ENCODE results near the gene MXI1.
"Not testable (repeated sequence)": the region's sequence is repeated elsewhere in the genome, so short reads cannot be mapped to it uniquely, and the experiment has no call there.

The MXI1 gene

DNA sequence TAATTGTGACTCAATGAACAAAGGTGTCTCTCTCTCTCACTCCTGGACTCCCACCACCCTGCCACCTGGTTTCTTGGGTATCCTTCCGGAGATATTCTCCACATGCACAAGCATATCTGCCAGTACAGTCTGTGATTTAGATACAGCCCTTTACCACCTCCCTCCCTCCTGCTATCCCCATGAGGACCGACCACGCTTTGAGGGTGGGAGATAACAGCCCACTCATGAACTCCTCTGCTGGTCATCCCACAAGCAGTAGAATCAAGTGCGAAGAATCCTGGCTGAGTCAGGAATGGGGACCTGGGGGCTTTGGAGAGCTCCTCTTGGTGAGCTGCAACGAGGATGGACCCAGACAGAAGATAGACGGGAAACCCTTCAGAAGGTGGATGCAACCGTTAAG lies 28.2 kb upstream of the MXI1 start:
- in situ Hi-C loops (cut with HindIII; ENCODE audit: low sequenced_read_pairs) = no loop called here
- TF ChIP-seq, protein P1, sequence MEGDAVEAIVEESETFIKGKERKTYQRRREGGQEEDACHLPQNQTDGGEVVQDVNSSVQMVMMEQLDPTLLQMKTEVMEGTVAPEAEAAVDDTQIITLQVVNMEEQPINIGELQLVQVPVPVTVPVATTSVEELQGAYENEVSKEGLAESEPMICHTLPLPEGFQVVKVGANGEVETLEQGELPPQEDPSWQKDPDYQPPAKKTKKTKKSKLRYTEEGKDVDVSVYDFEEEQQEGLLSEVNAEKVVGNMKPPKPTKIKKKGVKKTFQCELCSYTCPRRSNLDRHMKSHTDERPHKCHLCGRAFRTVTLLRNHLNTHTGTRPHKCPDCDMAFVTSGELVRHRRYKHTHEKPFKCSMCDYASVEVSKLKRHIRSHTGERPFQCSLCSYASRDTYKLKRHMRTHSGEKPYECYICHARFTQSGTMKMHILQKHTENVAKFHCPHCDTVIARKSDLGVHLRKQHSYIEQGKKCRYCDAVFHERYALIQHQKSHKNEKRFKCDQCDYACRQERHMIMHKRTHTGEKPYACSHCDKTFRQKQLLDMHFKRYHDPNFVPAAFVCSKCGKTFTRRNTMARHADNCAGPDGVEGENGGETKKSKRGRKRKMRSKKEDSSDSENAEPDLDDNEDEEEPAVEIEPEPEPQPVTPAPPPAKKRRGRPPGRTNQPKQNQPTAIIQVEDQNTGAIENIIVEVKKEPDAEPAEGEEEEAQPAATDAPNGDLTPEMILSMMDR (IDR thresholded peaks at IDR 0.05; ENCODE audit: low read depth, low read length, missing control alignments) = no peak
- no peak overlapping the region for H3K4me3 ChIP-seq (ENCODE audit: low read depth, low read length)
- no peak for DNase-seq (ENCODE audit: low read depth)

DNA sequence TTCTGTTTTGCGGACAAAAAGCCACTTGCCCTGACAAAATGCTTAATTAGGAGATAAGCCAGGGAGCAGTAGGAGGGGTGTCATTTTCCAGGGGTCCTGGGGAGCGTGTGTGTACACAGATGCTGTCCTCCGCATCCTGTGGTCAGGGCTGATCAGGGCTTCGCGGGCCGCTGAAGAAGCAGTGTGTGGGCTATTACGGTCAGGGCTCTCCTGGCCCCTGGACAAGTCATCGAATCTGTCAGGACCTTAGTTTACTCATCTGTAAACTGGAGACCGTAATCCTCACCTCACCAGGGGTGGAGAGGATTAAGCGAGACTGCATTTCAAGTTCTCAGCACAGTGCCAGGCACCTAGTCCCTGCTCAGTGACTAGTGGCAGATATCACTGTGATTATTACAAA lies 26.0 kb upstream of the MXI1 start:
- H3K4me3 ChIP-seq (ENCODE audit: low read depth, low read length) = no peak overlapping the region
- TF ChIP-seq, protein P1 (IDR thresholded peaks at IDR 0.05; ENCODE audit: low read depth, low read length, missing control alignments) = no peak
- no peak for DNase-seq (ENCODE audit: low read depth)
- in situ Hi-C loops (cut with HindIII; ENCODE audit: low sequenced_read_pairs) = no loop called here

DNA sequence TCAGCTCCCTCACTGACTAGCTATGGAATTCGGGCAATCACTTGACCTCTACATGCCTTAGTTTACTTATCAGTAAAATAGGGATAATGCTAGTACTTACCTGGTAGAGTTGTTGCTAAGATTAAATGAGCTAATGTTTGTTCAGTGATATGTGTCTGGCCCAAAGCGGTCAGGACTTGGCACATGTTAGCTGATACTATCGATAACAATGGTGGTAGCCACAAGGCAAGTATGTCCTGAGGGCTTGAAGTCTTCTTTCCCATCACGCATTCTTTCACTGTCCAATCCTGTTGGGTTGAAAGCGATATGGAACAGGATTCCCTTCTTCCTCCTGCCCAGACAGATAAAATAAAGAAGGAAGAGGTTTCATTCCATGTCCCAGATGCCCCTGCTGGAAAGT lies 25.5 kb upstream of the MXI1 start:
- no peak overlapping the region for H3K4me3 ChIP-seq (ENCODE audit: low read depth, low read length)
- in situ Hi-C loops (cut with HindIII; ENCODE audit: low sequenced_read_pairs) = no loop called here
- no peak for DNase-seq (ENCODE audit: low read depth)
- TF ChIP-seq, protein P1 (IDR thresholded peaks at IDR 0.05; ENCODE audit: low read depth, low read length, missing control alignments) = no peak

DNA sequence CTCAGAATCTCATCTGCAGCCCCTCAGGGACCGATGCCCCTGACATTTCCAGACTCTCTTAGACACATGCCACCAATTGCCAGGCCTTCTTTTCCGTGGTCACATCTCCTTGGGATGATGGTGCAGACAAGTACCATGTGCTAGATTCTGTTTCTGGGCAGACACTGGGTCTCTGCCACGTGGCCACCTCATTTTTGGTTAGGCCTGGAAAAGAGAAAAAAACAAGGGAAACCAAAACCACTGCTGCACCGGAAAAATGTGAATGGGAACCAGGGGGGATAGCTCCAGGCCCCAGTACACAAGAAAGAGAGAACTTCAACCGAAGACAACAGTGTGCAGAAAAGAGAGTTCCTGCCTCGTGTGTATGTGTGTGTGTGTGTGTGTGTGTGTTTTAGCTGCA lies 23.0 kb upstream of the MXI1 start:
- in situ Hi-C loops (cut with HindIII; ENCODE audit: low sequenced_read_pairs) = no loop called here
- TF ChIP-seq, protein P1 (IDR thresholded peaks at IDR 0.05; ENCODE audit: low read depth, low read length, missing control alignments) = no peak
- no peak for DNase-seq (ENCODE audit: low read depth)
- H3K4me3 ChIP-seq (ENCODE audit: low read depth, low read length) = no peak overlapping the region

DNA sequence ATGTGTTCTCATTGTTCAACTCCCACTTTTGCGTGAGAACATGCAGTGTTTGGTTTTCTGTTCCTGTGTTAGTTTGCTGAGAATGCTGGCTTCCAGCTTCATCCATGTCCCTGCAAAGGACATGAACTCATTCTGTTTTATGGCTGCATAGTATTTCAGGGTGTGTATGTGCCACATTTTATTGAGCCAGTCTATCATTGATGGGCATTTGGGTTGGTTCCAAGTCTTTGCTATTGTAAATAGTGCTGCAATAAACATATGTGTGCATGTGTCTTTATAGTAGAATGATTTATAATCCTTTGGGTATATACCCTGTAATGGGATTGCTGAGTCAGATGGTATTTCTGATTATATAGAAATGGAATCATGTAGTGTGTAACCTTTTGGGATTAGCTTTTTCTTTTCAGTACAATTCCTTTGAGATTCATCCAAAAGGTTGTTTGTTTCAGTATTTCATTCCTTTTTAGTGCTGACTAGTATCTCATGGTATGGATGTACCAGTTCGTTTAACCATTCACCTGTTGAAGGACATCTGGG lies 21.7 kb upstream of the MXI1 start:
- H3K4me3 ChIP-seq (ENCODE audit: low read depth, low read length); DNase-seq (ENCODE audit: low read depth); in situ Hi-C loops (cut with HindIII; ENCODE audit: low sequenced_read_pairs): not testable (repeated sequence)

DNA sequence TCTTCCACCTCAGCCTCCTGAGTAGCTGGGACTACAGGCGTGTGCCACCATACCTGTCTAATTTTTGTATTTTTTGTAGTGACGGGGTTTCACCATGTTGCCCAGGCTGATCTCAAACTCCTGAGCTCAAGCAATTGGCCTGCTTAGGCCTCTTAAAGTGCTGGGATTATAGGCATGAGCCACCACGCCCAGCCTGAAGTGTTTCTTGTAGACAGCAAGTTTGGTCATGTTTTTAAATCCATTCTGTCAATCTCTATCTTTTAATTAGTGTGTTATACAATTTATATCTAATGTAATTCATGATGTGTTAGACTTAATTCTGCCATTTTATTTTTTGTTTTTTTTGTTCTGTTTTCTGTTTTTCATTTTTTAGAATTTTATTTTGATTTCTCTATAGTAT lies 17.2 kb upstream of the MXI1 start:
- H3K4me3 ChIP-seq (ENCODE audit: low read depth, low read length) = no peak overlapping the region
- TF ChIP-seq, protein P1 (IDR thresholded peaks at IDR 0.05; ENCODE audit: low read depth, low read length, missing control alignments) = no peak
- in situ Hi-C loops (cut with HindIII; ENCODE audit: low sequenced_read_pairs) = no loop called here
- no peak for DNase-seq (ENCODE audit: low read depth)

DNA sequence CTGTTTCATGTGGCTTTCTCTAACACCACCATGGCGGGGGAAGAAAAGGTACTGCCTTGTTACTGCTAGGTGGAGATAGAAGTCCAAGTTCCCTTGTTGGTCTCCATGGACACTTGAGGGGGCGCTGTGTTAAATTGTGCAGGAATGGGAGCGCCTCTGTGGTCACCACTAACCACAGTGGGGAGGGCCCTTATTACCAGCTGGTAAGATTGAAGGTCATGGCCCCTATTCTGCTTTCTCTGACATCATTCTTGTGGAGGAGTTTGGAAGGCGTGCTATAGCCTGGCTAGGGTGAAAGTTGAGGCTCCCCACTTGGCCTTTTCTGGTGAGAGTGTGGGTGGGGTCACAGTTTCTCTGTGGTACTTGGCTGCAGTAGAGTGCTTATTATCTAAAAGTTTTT lies 14.9 kb upstream of the MXI1 start:
- in situ Hi-C loops (cut with HindIII; ENCODE audit: low sequenced_read_pairs) = no loop called here
- DNase-seq (ENCODE audit: low read depth) = no peak
- TF ChIP-seq, protein P1 (IDR thresholded peaks at IDR 0.05; ENCODE audit: low read depth, low read length, missing control alignments) = no peak
- no peak overlapping the region for H3K4me3 ChIP-seq (ENCODE audit: low read depth, low read length)

Data from astrocyte of the cerebellum (primary cell).